ENCODE data around the gene ABTB2.
A peak's percentile ranks its signal among the peaks of the same experiment; 100 is the strongest.

The ABTB2 gene

DNA sequence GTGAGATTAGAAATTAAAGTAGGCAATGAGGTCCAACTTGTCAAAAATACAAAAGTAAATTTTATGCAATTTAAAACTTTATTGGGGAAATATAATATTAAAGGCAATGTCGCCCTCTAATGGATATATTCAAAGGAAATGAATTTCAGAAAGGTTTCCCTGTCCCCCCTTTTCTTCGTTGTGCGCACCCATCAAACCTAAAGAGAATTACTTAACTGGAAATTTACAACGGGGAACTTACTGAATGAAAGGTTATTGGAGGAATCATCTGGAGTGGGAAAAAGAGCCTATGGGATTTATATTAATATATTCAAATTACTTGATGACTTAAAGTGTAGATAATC lies 1.7 kb upstream of the ABTB2 start:
- DNase-seq = no peak

DNA sequence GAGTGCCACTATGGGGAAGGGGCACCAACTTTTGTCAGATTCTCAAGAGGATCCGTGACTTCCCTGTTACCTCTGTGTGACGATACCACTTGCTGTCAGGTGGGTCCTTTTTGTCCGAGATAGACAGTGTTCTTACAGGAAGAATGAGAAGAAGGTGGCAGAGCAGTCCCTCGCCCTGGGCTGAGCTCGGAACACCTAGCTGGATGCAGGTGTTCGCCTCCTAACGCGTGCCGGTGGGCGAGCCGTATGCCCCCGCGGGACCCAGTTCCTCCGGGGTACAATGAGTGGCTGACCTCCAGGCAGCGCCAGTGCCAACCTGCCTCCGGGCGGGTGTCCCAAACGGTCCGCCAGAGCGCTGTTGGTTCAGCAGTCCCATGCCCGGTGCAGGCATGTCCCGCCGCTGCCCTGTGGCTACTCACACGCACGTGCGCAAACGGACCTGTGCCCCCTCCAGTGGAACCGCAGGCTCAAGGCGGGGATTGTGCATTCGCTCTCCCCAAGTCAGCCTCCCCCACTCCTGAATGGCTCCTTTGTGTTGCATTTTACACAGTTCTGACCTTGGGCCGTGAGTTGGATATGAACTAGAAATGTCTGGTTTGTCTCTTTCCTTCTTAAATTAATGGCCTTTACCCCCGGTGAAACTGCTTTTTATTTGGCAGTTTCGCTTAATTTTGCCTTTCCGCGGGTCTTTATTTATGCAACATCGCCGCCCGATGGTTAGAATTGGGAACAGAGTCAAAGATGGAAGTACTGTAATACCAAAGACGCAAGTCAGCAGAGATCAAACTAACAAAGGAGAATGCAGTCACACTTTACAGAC lies 1.1 kb upstream of the ABTB2 start:
- peak; percentile 67 to 82 for DNase-seq

DNA sequence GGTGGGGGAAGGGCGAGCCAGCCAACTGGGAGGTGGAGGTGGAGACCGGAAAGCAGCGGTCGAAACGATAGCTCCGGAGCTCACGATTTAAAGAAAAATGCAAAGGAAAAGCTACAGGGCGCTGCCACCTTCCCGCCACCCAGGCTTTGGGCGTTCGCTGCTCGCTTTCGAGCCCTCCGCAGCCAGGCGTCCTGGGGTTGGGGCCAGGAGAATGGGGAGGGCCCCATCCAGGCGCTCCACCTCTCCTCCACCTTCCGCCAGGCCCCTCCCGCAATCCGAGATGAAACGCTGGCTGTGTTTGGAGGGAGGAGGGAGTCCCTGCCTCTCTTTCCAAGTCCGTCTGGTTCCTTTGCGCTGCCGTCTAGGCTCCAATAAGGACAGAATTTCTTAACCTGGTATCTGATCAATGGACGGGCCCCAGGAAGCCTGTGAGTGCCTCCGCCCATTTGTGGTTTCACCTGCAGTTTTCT lies 483 bp upstream of the ABTB2 start:
- DNase-seq = no peak

DNA sequence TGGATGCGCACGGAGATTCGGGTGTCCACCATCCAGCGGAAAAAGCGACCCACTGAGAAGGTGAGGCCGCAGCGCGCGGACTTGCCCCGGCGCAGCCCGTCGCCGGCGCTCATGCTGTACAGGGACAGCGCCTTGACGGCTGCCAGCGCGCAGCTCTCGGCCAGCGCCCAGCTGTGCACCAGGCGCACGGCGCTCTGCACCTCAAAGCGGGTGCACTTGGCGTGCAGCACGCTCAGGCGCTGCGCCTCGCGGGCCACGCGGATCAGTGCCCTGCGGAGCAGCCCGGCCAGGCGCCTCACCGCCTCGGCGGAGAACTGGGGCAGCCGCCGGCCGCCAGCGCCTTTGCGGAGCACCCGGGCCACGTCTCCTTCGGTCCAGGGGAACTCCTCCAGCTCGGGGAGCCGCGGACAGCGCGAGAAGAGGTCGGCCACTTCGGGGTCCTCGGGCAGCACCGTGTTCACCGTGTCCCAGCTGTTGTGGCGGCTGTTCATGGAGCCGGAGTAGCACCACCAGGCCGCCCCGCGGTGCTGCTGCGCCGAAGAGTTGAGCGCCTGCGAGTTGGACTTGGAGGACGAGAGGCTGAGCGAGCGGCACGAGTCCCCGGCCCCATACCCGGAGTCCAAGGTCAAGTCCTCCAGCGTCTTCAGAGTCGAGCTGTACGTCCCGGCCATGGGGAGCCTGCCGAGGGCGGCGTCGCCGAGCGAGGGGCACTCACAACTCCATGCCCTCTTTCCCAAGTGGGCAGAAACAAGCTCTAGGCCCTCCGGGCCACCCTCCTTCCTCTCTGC lies 703 bp downstream of the ABTB2 start:
- DNase-seq = peak; percentile 34 to 44

DNA sequence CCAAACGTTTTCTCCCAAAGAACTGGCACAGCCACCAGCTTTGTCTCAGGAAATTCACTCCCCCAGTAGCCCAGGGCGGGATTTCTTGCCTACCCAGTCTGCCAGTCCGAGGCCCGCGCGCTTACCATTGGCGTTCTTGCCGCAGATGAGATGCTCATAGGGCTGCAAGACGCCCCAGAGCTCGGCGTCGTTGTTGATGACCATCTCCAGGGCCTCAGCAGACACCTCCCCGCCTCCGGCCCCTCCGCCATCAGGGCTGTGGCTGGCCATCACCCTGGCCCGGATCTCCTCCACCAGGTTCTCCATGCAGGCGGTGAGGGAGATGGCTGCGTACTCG lies 1.3 kb downstream of the ABTB2 start:
- DNase-seq = no peak

DNA sequence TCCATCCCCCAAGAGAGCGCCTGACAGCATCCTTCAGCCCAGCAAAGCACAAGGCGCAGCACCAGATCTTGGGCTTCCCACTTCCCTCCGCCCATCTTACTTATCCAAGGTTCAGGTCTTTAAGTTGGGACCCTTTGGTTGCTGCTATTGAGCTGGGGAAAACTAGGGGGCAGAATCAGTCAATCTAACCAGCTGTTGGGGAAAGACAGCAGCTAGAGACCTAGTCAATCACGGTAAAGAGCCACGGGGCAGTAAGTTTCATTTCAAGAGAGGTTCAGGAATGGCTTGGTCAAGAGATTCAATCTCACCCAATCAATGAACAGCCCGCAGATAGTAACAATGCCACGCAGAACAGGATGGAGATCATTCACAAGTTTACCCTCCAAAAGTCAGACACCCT lies 1.7 kb downstream of the ABTB2 start:
- DNase-seq = no peak

DNA sequence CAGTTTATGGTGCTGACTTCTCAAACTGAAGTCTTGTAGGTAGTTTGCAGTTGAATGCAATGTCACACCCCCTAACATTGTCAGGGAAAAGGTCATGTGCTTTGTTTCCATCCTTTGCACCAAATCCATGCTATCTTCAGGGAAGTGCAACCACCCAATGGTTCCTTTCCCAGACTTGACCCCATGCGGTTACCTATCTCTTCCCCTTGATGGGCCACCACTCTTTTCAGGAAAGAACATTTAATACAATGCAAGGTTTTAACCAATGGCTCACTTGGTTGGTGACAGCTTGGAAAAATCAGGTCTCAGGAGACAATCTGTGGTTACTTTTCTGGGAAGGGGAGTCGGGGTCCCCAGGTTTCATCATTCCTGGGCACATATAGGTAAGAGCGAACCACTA lies 2.1 kb downstream of the ABTB2 start:
- no peak for DNase-seq

DNA sequence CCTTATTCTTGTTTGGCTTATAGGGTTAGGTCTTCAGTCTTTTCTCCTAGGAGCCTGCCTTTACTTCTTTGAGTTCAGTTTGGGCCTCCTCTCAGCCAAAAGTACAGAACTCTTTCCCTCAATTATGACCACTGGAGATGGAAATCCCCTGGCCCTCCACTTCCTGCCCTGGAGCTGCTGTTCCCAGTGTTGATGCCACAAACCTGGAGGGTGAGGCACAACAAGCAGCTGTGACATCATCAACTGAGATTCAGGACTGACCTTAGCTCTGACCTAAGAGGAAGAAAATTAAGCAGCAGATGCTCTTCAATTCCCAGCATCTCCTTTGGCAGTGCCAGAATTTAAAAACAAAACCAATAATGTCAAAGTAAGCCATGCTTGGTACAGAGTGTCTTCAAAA lies 3.0 kb downstream of the ABTB2 start:
- DNase-seq = no peak

DNA sequence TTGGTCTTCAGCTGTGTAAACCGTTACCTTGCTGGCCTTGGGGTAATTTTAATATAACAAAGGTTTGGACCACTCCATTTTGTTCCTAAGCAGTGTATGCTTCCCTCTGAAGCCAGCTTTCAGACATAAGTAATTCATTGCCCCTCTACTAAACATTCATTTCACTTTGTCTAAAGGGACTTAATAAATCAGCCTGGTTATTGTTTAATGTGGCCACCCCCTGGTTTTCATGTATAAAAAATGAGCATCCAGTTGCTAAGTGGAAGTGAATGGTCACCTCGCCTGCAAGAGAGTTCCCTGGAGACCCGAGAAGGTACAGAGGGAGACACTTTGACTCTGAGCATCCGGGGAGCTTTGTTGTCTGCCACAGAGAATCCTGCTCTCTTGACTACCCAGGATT lies 3.9 kb downstream of the ABTB2 start:
- DNase-seq = no peak

DNA sequence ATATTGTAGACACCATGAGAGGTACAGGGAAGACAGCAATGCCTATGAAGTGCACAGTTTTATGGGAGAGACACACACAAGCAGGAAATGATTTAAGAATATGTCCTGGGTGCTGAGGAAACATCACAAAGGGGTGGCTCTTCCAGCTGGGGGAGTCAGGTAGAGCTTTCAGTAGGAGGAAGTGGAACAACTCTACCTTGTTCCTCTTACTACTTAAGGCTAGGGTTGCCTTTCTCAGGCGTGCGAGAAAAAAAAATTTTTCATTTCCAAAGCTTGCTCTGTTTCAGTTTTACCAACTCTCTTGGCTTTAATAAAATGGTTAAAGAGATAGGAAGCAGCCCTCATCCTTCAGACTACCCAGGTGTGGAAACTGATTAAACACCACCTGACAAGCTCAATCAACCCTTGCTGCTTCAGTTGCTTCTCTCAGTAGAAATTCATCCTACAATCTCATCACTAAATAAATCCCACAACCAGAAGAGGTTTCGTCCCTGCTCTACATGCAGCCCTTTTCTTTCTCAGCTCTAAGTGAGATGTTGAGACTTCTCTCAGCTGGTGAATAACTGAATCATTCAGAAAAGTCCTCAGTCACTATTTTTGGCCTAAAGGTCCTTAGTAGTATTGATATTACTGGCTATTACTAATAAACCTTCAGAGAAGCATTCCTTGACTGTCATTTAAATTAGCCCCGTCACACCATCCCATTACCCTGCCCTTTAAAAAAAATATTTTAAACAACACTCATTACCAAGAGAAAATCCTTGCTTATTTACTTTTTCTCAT lies 5.9 kb downstream of the ABTB2 start:
- no peak for DNase-seq

DNA sequence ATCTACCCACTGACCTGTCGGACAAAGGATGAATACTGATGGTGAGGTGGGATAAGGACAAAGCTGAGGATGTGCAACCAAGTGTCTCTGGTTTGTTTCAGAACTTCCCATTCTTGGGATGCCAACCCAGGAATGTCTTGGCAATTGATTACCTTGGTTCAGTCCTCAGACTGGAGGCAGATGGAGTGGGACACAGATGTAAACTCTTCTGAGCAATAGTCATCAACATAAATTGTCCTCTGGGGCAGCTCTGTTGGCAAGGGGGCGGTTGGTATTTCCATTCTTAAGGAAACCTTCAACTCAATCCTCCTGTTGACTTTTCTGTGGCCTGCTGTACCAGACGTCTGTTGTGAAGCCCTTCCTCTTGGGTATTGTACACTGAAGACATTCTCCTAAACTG lies 6.8 kb downstream of the ABTB2 start:
- no peak for DNase-seq

DNA sequence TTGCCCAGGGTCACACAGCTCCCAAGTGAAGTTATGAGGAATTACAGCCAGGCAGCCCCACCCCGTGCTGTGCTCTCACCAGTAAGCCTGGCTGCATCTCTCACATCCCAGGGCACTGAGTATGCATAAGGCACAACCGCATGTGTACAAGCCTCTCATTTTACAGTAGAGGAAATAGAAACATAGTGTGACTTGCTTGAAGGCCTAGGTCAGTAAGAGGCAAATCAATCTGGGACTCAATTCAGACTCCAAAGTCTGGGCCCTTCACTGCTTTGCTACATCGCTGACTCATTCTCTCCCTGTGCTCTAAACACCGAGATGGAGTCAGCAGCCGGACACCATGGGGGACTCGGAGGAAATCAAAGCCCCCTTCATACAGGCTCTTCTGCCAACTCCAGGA lies 7.9 kb downstream of the ABTB2 start:
- no peak for DNase-seq

DNA sequence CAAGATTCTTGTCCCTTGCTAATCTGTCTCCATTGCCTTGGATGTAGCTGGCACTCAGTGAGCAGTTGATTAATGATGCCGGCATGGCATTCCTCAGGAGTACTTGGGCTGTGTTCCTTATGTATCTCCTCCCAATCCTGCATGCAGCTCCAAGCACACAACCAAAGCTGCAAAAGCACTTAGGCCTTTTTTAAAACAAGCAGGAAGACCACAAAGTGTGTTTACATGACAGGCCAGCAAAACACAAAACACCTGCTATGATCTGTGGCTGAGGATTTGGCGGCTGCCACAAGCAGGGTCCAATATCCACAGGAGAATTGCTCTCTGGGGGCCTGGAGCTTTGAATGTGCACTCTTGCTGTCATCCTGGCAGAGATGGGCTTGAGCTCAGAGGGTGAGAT lies 8.9 kb downstream of the ABTB2 start:
- no peak for DNase-seq

DNA sequence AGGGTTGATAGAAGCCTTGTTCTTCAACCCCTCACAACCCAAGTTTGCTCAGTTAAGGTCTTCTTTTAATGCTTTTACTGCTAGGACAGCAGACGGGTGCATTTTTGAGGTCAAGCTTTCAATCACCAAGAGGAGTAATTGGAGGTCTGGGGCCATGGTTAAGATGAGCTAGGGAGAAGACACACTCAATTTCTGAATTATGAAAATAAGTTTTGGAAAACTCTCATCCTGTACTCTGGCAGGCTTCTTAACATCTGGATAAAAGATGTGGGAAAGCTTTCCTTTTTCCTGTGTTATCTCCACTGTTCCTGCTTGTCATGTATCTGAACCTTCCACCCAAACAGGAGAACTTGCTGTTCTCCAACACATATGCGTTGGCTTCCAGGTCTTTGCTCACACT lies 9.7 kb downstream of the ABTB2 start:
- no peak for DNase-seq

DNA sequence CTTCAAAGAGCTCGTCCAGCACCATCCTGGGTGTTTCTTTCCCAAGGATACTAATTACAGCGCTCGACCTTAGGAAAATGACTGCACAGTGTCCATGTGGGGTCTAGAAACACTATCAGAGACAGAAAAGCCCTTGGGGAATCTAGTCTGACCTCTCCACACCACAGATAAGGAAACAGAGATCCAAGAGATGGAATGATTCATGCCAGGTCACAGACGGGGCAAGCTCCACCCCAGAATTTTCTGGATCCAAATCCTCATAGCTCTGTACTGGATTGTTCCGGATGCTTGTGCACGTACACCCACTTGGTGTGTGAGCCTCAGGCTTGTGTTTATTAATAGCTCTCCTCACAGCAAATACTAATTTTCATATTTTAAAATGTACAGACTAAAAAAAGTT lies 11.3 kb downstream of the ABTB2 start:
- DNase-seq = no peak

DNA sequence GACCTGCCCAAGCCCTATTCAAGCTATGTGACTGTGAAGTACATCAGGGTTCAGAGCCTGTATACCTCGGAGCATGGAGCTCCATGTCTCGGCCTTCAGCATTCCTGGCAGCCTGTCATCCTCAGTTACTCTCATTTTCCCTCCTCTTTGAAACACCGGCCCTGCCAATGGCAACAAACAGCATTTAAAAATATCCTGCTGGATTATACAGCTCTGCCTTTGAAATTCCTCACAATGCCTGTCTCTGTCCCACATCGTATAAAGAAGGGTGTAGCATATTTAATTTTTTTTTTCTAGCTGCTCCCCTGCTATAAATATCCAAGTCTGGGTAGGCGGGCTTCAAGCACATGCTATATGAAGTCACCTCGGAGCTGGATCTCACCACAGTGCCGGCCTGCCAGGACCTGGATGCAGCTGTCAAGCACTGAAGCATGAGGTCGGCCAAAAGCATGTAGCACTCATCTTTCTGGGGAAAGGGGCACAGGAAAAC lies 11.8 kb downstream of the ABTB2 start:
- no peak for DNase-seq

DNA sequence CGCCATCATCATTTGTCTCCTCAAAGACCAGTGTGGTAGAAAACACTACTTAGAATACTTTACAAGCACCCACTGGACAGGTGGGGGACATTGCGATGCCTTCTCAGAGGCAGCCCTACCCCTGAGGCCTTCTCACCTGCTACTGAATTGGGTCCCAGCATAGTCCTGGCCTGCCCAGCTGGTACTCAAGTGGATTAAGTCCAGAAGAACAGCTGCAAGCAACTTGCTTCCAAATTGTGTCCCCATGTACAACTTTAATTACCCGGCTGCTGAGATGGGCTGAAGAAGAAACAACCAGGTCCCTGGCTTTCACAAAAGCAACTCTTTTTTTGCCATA lies 12.3 kb downstream of the ABTB2 start:
- no peak for DNase-seq

DNA sequence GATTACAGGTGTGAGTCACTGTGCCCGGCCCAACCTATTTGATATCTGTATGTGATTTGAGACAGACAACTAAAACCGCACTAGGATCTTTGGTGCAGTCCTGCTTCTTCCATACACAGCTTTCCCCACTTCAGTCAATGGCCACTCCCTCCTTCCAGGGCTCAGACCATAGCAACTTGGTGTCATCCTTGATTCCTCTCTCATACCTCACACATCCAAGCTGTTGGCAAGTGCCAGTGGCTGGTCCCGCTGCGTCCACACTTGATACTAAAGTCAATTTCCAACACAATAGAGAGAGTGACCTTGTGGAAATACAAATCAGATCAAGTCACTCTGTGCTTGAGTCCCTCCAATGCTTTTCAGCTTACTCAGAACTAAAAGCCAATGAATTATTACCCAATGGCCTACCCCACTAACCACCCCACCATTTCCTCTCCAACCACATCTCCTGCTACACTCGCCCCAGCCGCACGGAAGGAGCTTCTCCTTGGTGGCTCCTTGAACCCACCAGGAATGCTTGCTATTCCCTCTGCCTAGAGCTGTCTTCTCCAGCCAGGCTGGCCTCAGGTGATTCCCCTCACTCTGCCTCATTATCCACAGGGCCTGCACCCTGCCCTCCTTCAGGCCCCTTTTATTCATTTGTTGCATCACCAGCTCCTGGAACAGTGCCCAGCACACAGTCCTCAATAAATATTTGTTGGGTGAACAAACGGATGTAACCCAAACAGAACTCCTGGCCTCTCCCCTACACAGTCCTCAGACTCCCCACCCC lies 12.9 kb downstream of the ABTB2 start:
- DNase-seq = no peak

DNA sequence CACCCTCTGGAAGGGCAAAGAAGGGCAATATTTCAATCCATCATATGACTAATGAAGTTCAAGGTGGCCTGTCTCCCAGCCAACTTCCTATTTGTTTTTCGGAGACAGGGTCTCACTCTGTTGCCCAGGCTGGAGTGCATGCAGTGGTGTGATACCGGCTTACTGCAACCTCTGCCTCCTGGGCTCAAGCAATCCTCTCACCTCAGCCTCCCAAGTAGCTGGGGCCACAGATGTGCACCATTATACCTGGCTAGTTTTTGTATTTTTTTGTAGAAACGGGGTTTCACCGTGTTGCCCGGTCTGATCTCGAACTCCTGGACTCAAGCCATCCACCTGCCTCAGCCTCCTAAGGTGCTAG lies 13.4 kb downstream of the ABTB2 start:
- no peak for DNase-seq

DNA sequence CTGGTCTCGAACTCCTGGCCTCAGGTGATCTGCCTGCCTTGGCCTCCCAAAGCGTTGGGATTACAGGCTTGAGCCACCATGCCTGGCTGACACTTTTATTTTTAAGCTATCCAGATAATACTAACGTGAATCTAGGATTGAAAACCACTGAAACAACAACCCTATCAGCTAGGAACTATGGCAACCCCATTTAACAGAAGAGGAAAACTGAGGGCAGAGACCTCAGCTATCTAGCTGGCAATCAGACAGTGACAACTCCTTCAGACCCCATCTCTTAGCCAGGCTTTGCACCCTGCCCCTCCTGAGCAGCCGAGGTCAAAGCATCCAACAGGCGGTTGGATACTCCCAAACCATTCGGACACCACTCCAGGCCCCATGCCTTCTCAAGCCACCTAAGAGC lies 14.1 kb downstream of the ABTB2 start:
- no peak for DNase-seq

DNA sequence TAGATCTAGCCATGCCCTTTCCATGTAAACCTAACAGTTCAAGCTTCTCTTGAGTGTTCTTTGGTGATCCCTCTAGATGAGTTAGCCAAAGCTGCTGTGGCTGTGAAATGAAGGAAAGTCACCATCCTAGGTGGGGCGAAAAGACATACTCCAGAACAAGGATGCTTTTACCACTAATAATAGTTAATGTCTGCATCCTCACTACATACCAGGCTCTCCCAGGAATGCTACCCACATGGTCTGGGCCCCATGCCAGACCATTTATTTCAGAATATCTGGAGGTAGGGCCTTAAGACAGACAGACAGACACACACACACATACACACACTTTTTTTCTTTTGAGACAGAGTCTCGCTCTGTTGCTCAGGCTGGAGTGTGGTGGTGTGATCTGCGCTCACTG lies 14.7 kb downstream of the ABTB2 start:
- no peak for DNase-seq

DNA sequence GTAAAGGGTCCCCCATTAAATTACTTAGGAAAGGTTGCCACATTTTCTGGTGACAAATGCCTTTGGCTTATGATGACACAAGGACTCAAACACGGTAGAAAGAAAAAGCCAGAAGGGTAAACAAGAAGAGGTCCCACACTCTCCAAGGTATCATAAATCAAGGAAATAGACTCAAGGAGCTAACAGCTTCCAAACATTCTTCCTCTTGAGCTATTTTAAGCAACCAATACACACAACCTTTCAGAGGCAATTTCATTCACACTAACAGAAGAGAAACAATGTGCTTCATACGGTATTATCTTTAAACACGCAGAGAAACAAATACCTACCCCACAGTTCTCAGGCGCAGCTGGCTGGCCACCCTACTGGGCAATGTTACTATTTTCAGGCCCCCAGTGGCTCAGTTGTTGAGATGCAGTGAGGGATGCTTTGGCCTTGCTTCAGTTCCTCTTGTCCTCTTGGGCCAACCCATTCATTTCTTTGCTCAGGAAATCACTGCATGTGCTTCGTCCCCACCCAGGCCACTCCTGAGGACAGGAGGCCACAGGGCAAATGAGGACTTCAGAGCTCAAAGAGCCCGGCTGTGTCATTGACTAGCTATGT lies 15.8 kb downstream of the ABTB2 start:
- DNase-seq = no peak

DNA sequence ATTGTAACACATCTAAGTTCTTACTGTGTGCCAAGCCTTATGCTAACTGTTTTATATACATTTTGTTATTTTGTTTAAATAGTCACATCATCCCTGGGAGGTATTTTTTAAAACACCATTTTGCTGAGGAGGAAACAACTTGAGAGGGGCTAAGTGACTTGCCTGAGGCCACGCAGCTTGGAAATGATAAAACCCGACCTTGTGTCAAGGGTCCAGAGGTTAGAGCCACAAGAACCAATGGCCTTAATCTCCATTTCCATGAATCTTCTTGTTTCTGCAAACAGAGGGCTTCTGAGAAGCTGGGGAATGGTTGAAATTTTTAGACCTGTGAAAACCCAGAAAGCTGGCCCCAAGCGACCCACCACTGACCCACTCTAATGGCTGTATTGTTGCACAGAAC lies 16.7 kb downstream of the ABTB2 start:
- DNase-seq = no peak
